GM19099 (cell line): ENCODE measurements around the gene RBM15.

Experiments used
- POLR2A ChIP-seq: IDR thresholded peaks from 3 replicates; pipeline ENCODE4 v1.6.1; 2011; ENCODE audit warnings: low read depth; ENCODE audit not compliant: insufficient read length; ENCODE audit errors: extremely low read depth

The RBM15 gene

GRCh38 chr1:110309767-110310166 is 29.4 kb upstream of the RBM15 start:
- TF ChIP-seq POLR2A, result no peak

- TF ChIP-seq POLR2A, result no peak
Observed at GRCh38 chr1:110310300-110310699, 28.9 kb upstream of the RBM15 start.

GRCh38 chr1:110312188-110313121 is 26.7 kb upstream of the RBM15 start:
- no peak for TF ChIP-seq POLR2A

DNA sequence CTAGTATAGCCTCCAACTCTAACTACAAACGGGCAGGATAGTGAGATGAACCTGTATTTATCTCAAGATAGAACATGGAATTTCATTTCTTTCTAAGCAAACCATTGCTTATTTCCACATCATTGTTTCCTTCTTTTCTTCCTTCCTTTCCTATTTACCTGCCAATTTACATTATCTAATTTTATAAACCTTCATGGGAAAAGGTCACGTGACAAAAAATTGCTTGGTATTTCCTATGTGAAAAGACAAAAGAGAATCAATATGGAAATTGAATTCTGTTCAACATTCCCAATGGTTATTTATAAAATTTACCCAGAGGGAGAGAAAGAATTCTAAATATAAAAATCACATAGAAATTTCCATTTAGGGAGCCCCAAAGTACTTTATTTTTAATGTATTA is 22.4 kb upstream of the RBM15 start:
- no peak for TF ChIP-seq POLR2A

DNA sequence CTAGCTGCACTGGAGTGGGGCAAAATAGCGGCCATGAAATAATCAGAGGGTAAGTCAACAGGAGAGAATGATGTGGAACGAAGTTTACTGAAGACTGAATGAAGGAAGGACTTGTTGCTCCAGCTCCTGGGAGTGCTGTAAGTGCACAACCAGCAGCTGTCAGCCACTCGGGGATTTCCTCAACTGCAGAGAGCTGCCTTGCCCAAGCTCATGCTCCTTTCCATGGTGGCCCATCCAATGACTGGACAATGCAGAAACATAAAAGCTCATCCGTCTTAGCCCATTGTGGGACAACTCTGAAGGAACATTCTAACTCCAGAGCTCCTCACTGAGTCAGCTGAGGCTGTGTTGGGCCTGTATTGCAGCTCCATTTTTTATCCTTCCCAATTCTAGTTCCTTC is 21.1 kb upstream of the RBM15 start:
- no peak for TF ChIP-seq POLR2A

- TF ChIP-seq POLR2A, result no peak
Observed at GRCh38 chr1:110319332-110320167, 19.6 kb upstream of the RBM15 start.

- no peak for TF ChIP-seq POLR2A
Observed at GRCh38 chr1:110320168-110320518, 19.0 kb upstream of the RBM15 start.

DNA sequence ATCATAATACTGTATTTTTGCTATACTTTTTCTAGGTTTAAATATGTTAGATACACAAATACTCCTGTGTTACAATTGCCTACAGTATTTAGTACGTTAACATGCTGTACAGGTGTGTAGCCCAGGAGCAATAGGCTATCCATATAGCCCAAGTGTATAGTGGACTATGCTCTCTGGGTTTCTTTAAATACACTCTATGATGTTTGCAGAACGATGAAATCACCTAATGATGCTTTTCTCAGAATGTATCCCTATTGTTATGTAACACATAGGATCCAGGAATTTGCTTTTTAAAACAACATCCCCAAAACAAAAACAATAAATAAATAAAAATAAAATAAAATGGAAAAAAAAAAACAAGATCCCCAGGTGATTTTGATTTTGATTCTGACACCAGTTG is 18.1 kb upstream of the RBM15 start:
- TF ChIP-seq POLR2A, result no peak

GRCh38 chr1:110321846-110322245 is 17.3 kb upstream of the RBM15 start:
- TF ChIP-seq POLR2A, result no peak

DNA sequence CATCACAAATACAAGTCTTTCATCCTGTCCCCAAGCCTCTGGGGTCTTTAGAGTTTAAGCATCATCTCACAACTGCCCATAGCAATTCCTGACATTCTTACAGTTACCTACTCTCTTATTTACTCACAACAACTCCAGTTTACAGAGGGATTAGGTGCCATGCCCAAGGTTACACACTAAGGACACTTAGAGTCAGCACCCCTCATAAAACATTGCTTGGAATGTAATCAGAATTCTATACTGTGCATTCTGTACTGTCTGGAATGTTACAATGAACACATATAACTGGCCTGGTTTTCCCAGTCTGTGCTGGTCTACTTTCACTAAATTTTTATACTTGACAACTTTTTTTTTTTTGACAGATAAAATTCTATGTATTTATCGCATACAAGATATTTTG is 14.5 kb upstream of the RBM15 start:
- TF ChIP-seq POLR2A, result no peak

- no peak for TF ChIP-seq POLR2A
Observed at GRCh38 chr1:110326826-110327225, 12.4 kb upstream of the RBM15 start.

- TF ChIP-seq POLR2A, result no peak
Observed at GRCh38 chr1:110328274-110328673, 10.9 kb upstream of the RBM15 start.

- TF ChIP-seq POLR2A, result no peak
Observed at GRCh38 chr1:110328700-110329099, 10.5 kb upstream of the RBM15 start.

DNA sequence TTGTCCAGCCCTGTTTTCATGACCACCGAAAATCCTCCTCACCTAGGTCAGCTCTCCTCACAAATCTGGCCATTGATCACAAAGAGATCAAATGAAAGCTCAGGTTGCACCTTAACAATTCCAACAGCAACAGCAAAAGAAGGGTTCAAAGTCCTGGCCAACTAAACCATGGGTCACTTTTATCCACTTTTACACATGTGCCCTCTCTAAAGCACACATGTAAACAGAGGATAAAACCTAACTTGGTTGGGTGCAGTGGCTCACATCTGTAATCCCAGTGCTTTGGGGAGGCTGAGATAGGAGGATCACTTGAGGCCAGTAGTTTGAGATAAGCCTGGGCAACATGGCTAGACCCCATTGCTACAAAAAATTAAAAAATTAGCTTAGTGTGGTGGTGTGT is 3.9 kb upstream of the RBM15 start:
- TF ChIP-seq POLR2A, result no peak

GRCh38 chr1:110336300-110337039 is 2.7 kb upstream of the RBM15 start:
- no peak for TF ChIP-seq POLR2A
